Measurements from ENCODE around the gene TMEM179B.
"Not testable (repeated sequence)": the region's sequence is repeated elsewhere in the genome, so short reads cannot be mapped to it uniquely, and the experiment has no call there.

The TMEM179B gene

GRCh38 chr11:62789576-62789975 is 2.4 kb downstream of the TMEM179B start:
- DNase-seq (ENCODE audit: low read depth in 2 of 2) = no peak

- DNase-seq (ENCODE audit: low read depth in 2 of 2) = peak; percentile 68 to 88
Measured at GRCh38 chr11:62791501-62792201, 4.4 kb downstream of the TMEM179B start, which contains the start of gene TMEM223. TMEM223 (minus strand) TSS chr11:62792006; CDS start chr11:62791994, 12 bp downstream.

GRCh38 chr11:62792202-62792575 is 5.0 kb downstream of the TMEM179B start:
- no peak for DNase-seq (ENCODE audit: low read depth in 2 of 2)

GRCh38 chr11:62794201-62794775 is 7.1 kb downstream of the TMEM179B start:
- DNase-seq (ENCODE audit: low read depth in 2 of 2) = no peak

GRCh38 chr11:62796281-62796680 is 9.1 kb downstream of the TMEM179B start:
- no peak for DNase-seq (ENCODE audit: low read depth in 2 of 2)

- no peak for DNase-seq (ENCODE audit: low read depth in 2 of 2)
Measured at GRCh38 chr11:62799486-62799885, 12.3 kb downstream of the TMEM179B start.

- no peak for DNase-seq (ENCODE audit: low read depth in 2 of 2)
Measured at GRCh38 chr11:62801071-62801470, 13.9 kb downstream of the TMEM179B start.

GRCh38 chr11:62804310-62805075 is 17.3 kb downstream of the TMEM179B start:
- peak in 1 of 2 donors; percentile 19 for DNase-seq (ENCODE audit: low read depth in 2 of 2)

GRCh38 chr11:62805076-62805892 is 18.1 kb downstream of the TMEM179B start, which contains the start of gene NXF1:
NXF1 (minus strand) TSS chr11:62805440; CDS start chr11:62805356, 84 bp downstream.
- DNase-seq (ENCODE audit: low read depth in 2 of 2) = peak; percentile 93 to 94

- no peak for DNase-seq (ENCODE audit: low read depth in 2 of 2)
Measured at GRCh38 chr11:62805961-62806441, 18.8 kb downstream of the TMEM179B start.

GRCh38 chr11:62806611-62807121 is 19.5 kb downstream of the TMEM179B start:
- DNase-seq (ENCODE audit: low read depth in 2 of 2) = no peak

- no peak for DNase-seq (ENCODE audit: low read depth in 2 of 2)
Measured at GRCh38 chr11:62810748-62811147, 23.5 kb downstream of the TMEM179B start.

GRCh38 chr11:62811659-62812058 is 24.5 kb downstream of the TMEM179B start:
- no peak for DNase-seq (ENCODE audit: low read depth in 2 of 2)

- DNase-seq (ENCODE audit: low read depth in 2 of 2) = no peak
Measured at GRCh38 chr11:62816557-62816956, 29.4 kb downstream of the TMEM179B start.

GRCh38 chr11:62817129-62817528 is 29.9 kb downstream of the TMEM179B start:
- DNase-seq (ENCODE audit: low read depth in 2 of 2) = no peak

- DNase-seq (ENCODE audit: low read depth in 2 of 2) = no peak
Measured at GRCh38 chr11:62823677-62824076, 36.5 kb downstream of the TMEM179B start.

- not testable (repeated sequence) for DNase-seq (ENCODE audit: low read depth in 2 of 2)
Measured at GRCh38 chr11:62828130-62828529, 40.9 kb downstream of the TMEM179B start.

GRCh38 chr11:62830904-62831519 is 43.8 kb downstream of the TMEM179B start:
- no peak for DNase-seq (ENCODE audit: low read depth in 2 of 2)

- peak; percentile 99 for DNase-seq (ENCODE audit: low read depth in 2 of 2)
Measured at GRCh38 chr11:62831520-62832335, 44.5 kb downstream of the TMEM179B start, which contains the start of gene STX5. STX5 (minus strand) TSS chr11:62832051; CDS start chr11:62831243, 808 bp downstream.
